Measurements from ENCODE around the gene ALDH18A1. TPM values are rescaled to one million over a fixed set of nuclear protein-coding genes. Genes with fewer than 3 reads are reported as not detected.

ALDH18A1 gene
- total and polyA plus RNA-seq, 2 of the 8 experiments (the other 6 are each of a cell fraction or from before 2014, with no cell fraction given) = 59.6 to 128 TPM

DNA sequence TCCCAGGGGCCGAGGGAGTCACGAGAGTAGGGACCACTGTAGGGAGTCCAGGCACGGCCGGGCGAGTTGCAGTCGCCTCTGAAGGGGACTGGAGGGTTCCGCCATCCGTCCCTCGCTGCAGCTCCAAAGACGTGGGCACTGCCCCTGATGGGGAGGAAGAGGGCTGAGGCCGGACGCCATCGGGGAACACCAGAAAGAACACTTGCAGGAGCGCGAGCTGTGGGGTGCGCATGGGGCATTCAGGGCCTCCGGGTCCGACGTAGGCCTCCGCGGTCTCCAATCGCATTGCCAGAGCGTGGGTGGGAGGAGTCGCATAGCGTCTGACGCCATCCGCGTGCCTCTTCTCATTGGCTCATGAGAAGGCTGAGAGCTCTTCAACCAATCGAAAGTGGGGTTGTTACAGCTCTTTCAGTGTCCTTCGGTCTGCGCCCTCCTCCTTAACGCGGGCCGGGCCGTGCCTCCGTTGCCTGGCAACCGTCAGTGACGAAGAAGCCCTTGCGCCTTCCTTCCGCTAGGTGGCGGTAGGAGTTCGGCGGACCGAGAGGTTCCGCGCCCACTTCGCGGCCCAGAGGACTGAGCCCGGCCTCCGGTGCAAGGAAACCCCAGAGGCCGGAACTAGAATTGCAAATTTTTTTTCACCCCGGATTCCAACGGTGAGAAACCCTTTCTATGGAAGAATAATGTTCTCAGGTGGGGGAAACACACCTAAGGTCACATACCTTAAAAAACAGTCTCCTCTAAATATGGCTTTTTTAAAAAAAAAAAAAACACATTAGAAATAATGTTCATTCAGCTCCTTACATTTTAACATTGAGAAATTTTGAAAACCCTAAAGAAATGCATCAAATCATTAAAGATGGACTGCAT, 37.4 kb upstream of the ALDH18A1 start, which contains the start of gene TCTN3 (continued):
- no peak for TF ChIP-seq FOSL1 (IDR thresholded peaks at IDR 0.05; ENCODE audit: insufficient read depth, low read depth, low read length)

Data from H1 (cell line).